GM06990 (cell line): Measurements from ENCODE around the gene CUX1.
A peak's percentile ranks its signal among the peaks of the same experiment; 100 is the strongest.

Experiments used
- DNase-seq: peaks from one replicate; pipeline ENCODE4 v3.0.0-alpha.2; 2011; ENCODE audit not compliant: insufficient read length; ENCODE audit errors: extremely low read depth
- H3K27me3 ChIP-seq: replicated peaks from 2 replicates; pipeline ENCODE4 v1.6.0; 2011; ENCODE audit warnings: low read length; ENCODE audit not compliant: control insufficient read depth, insufficient read depth
- H3K36me3 ChIP-seq: 2 replicates; pipeline ENCODE4 v1.5.1; 2011; ENCODE audit warnings: low read length; ENCODE audit not compliant: control insufficient read depth, insufficient read depth
- H3K4me3 ChIP-seq: replicated peaks from 2 replicates; pipeline ENCODE4 v1.5.1; 2011; ENCODE audit warnings: low read depth, mild to moderate bottlenecking, control low read depth, low read length
- CTCF ChIP-seq: IDR thresholded peaks from 2 replicates; pipeline ENCODE4 v1.5.1; 2011; ENCODE audit warnings: low read length, control low read depth, mild to moderate bottlenecking, inconsistent platforms; ENCODE audit not compliant: insufficient read depth, poor library complexity, severe bottlenecking

CUX1 gene

GRCh38 chr7:102282465-102283362 lies 465.3 kb downstream of the CUX1 start:
- Histone ChIP-seq H3K36me3 (no peaks in the 10 kb centered on the region), H3K4me3 (no peak overlapping the region), H3K27me3 (no peaks in the 10 kb centered on the region)
- no peak for DNase-seq
- no peak for TF ChIP-seq CTCF

- no peak for TF ChIP-seq CTCF
- DNase-seq: no peak
- Histone ChIP-seq H3K36me3 (no peaks in the 10 kb centered on the region), H3K27me3 (no peaks in the 10 kb centered on the region), H3K4me3 (no peak overlapping the region)
Observed at GRCh38 chr7:102283477-102284189, 466.2 kb downstream of the CUX1 start.

GRCh38 chr7:102284399-102284798 lies 467.0 kb downstream of the CUX1 start:
- TF ChIP-seq CTCF: no peak
- H3K36me3 ChIP-seq: no peaks in the 10 kb centered on the region
- DNase-seq: peak; percentile 55
- H3K4me3 ChIP-seq: no peak overlapping the region
- no peaks in the 10 kb centered on the region for H3K27me3 ChIP-seq

GRCh38 chr7:102284891-102285539 lies 467.6 kb downstream of the CUX1 start:
- TF ChIP-seq CTCF: no peak
- no peaks in the 10 kb centered on the region for H3K27me3 ChIP-seq
- no peak for DNase-seq
- H3K4me3 ChIP-seq: 0 out of 2 replicates have a peak overlapping the region, but pooled peaks have one; percentile 15
- H3K36me3 ChIP-seq: no peaks in the 10 kb centered on the region

- TF ChIP-seq CTCF: no peak
- Histone ChIP-seq H3K4me3 (peak overlapping the region; percentile 65), H3K36me3 (no peaks in the 10 kb centered on the region), H3K27me3 (no peaks in the 10 kb centered on the region)
- DNase-seq: no peak
Observed at GRCh38 chr7:102285540-102286236, 468.3 kb downstream of the CUX1 start.
